Measurements from ENCODE around the gene ADGRB2.

Gene ADGRB2

GRCh38 chr1:31704271-31705079 is 59.7 kb downstream of the ADGRB2 start:
- H3K27me3 ChIP-seq (ENCODE audit: control insufficient read depth in 3 of 3, insufficient read depth in 3 of 3, low read depth in 1 of 3, low read length in 3 of 3), result peaks cover 0 to 77% (median 16%) of the 10 kb centered on the region in 3 experiments
- H3K14ac ChIP-seq (ENCODE audit: low read length), result no peak overlapping the region
- no peak overlapping the region for H2BK5ac ChIP-seq (ENCODE audit: low read length)
- H4K91ac ChIP-seq (ENCODE audit: low read depth, low read length, poor library complexity), result no peak overlapping the region
- H3K36me3 ChIP-seq (replicated peaks in 1 of 2; ENCODE audit: control insufficient read depth in 2 of 2, insufficient read depth in 2 of 2, low read length in 2 of 2), result no peaks in the 10 kb centered on the region
- peak overlapping the region; percentile 43 for H2AK5ac ChIP-seq (ENCODE audit: low read depth, low read length)
- H3K9ac ChIP-seq (ENCODE audit: low read depth, low read length, poor library complexity), result no peak overlapping the region
- H3K4me2 ChIP-seq (ENCODE audit: insufficient read depth, low read length, poor library complexity, severe bottlenecking), result peak overlapping the region; percentile 62
- WGBS, 2 donors (ENCODE audit: extremely low coverage in 2 of 2, insufficient read length in 2 of 2, insufficient replicate concordance in 1 of 2), result no CpG with 5 or more reads among the region's 19 CpGs
- H3K4ac ChIP-seq (ENCODE audit: low read length), result no peak overlapping the region
- H2BK120ac ChIP-seq (ENCODE audit: low read depth, low read length), result no peak overlapping the region
- no peak overlapping the region for H4K8ac ChIP-seq (ENCODE audit: low read depth, low read length)
- H3K18ac ChIP-seq (ENCODE audit: low read length), result peak overlapping the region; percentile 84
- H3K27ac ChIP-seq (replicated peaks; ENCODE audit: low read length), result no peak overlapping the region
- H3K23ac ChIP-seq (ENCODE audit: low read depth, low read length, poor library complexity), result no peak overlapping the region
- H3K4me3 ChIP-seq (ENCODE audit: low read length in 2 of 2), result no peak overlapping the region
- DNase-seq (ENCODE audit: low spot score), result no peak
- H3K9me3 ChIP-seq (replicated peaks in 1 of 2; ENCODE audit: control insufficient read depth in 2 of 2, insufficient read depth in 1 of 2, low read depth in 1 of 2, low read length in 2 of 2), result no peaks in the 10 kb centered on the region
- H2AFZ ChIP-seq (ENCODE audit: low read length), result no peak overlapping the region
- peak overlapping the region; percentile 23 for H2BK15ac ChIP-seq (ENCODE audit: low read length)
- H3K79me1 ChIP-seq (ENCODE audit: low read depth, low read length), result no peaks in the 10 kb centered on the region
- peaks cover 4 to 11% of the 10 kb centered on the region in 2 donors for H3K4me1 ChIP-seq (ENCODE audit: control insufficient read depth in 2 of 2, insufficient read depth in 1 of 2, low read depth in 1 of 2, low read length in 2 of 2)
- no peak overlapping the region for H2BK12ac ChIP-seq (ENCODE audit: low read length)

- Histone ChIP-seq H3K4me1 (ENCODE audit: control insufficient read depth in 2 of 2, insufficient read depth in 1 of 2, low read depth in 1 of 2, low read length in 2 of 2) (peaks cover 4 to 11% of the 10 kb centered on the region in 2 donors), H3K4me3 (ENCODE audit: low read length in 2 of 2) (no peak within 1 kb of the TSS), H3K18ac (ENCODE audit: low read length) (peak within 1 kb of the TSS; percentile 84), H3K4ac (ENCODE audit: low read length) (no peak within 1 kb of the TSS), H2BK5ac (ENCODE audit: low read length) (no peak within 1 kb of the TSS), H3K79me1 (ENCODE audit: low read depth, low read length) (no peaks in the 10 kb centered on the region), H4K8ac (ENCODE audit: low read depth, low read length) (no peak within 1 kb of the TSS), H3K36me3 (replicated peaks in 1 of 2; ENCODE audit: control insufficient read depth in 2 of 2, insufficient read depth in 2 of 2, low read length in 2 of 2) (no peaks in the 10 kb centered on the region), H3K4me2 (ENCODE audit: insufficient read depth, low read length, poor library complexity, severe bottlenecking) (peak within 1 kb of the TSS; percentile 62), H2BK12ac (ENCODE audit: low read length) (no peak within 1 kb of the TSS), H3K27ac (replicated peaks; ENCODE audit: low read length) (no peak within 1 kb of the TSS), H2AFZ (ENCODE audit: low read length) (peak within 1 kb of the TSS; percentile 49), H4K91ac (ENCODE audit: low read depth, low read length, poor library complexity) (no peak within 1 kb of the TSS), H3K9ac (ENCODE audit: low read depth, low read length, poor library complexity) (peak within 1 kb of the TSS; percentile 47), H3K14ac (ENCODE audit: low read length) (no peak within 1 kb of the TSS), H3K23ac (ENCODE audit: low read depth, low read length, poor library complexity) (peak within 1 kb of the TSS; percentile 12), H2BK120ac (ENCODE audit: low read depth, low read length) (no peak within 1 kb of the TSS), H3K9me3 (replicated peaks in 1 of 2; ENCODE audit: control insufficient read depth in 2 of 2, insufficient read depth in 1 of 2, low read depth in 1 of 2, low read length in 2 of 2) (no peaks in the 10 kb centered on the region), H3K27me3 (ENCODE audit: control insufficient read depth in 3 of 3, insufficient read depth in 3 of 3, low read depth in 1 of 3, low read length in 3 of 3) (peaks cover 0 to 72% (median 16%) of the 10 kb centered on the region in 3 experiments), H2AK5ac (ENCODE audit: low read depth, low read length) (peak within 1 kb of the TSS; percentile 43), H2BK15ac (ENCODE audit: low read length) (peak within 1 kb of the TSS; percentile 23)
- no CpG with 5 or more reads among the region's 40 CpGs for WGBS, 2 donors (ENCODE audit: extremely low coverage in 2 of 2, insufficient read length in 2 of 2, insufficient replicate concordance in 1 of 2)
- no peak for DNase-seq (ENCODE audit: low spot score)
Measured at GRCh38 chr1:31703431-31704270, 60.5 kb downstream of the ADGRB2 start, which contains the start of gene COL16A1. Gene COL16A1, minus strand, starts transcription at chr1:31704017. Its CDS starts 1,824 bp downstream, at chr1:31702193.

DNA sequence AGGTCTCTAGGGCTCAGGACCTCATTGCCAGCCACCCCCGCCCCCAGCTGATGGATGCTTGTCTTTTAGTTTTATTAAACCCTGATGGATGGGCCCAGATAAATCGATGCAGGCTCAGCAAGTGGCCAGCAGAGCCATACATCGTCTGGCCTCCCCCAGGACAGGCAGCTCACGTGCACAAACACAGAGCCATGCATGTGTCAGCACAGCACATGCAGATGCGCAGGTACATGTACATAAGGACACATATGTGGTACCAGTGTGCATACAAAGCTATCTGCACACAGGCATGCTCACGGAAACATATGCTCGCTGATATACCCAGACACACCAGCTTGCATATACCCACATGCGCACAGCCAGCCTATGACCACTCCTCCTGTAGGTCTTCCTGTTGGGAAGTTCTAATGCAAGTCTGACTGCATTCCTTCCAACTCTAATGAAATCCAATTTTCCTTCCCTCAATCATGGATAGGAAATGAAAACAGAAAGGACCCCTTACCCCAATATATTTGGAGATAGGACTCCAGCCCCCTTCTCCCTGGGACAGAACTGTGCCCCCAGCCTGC is 61.2 kb downstream of the ADGRB2 start:
- no peaks in the 10 kb centered on the region for H3K9me3 ChIP-seq (replicated peaks in 1 of 2; ENCODE audit: control insufficient read depth in 2 of 2, insufficient read depth in 1 of 2, low read depth in 1 of 2, low read length in 2 of 2)
- H2BK15ac ChIP-seq (ENCODE audit: low read length), result peak overlapping the region; percentile 2
- H2BK5ac ChIP-seq (ENCODE audit: low read length), result no peak overlapping the region
- H3K4me3 ChIP-seq (ENCODE audit: low read length in 2 of 2), result no peak overlapping the region
- no peak overlapping the region for H3K4me2 ChIP-seq (ENCODE audit: insufficient read depth, low read length, poor library complexity, severe bottlenecking)
- no peak overlapping the region for H4K91ac ChIP-seq (ENCODE audit: low read depth, low read length, poor library complexity)
- H3K14ac ChIP-seq (ENCODE audit: low read length), result no peak overlapping the region
- no peak overlapping the region for H2BK120ac ChIP-seq (ENCODE audit: low read depth, low read length)
- no peak overlapping the region for H3K4ac ChIP-seq (ENCODE audit: low read length)
- H3K36me3 ChIP-seq (replicated peaks in 1 of 2; ENCODE audit: control insufficient read depth in 2 of 2, insufficient read depth in 2 of 2, low read length in 2 of 2), result no peaks in the 10 kb centered on the region
- H2AK5ac ChIP-seq (ENCODE audit: low read depth, low read length), result no peak overlapping the region
- H3K18ac ChIP-seq (ENCODE audit: low read length), result no peak overlapping the region
- H3K27ac ChIP-seq (replicated peaks; ENCODE audit: low read length), result no peak overlapping the region
- H3K4me1 ChIP-seq (ENCODE audit: control insufficient read depth in 2 of 2, insufficient read depth in 1 of 2, low read depth in 1 of 2, low read length in 2 of 2), result peaks cover 0 to 9% of the 10 kb centered on the region in 2 donors
- no peak overlapping the region for H3K9ac ChIP-seq (ENCODE audit: low read depth, low read length, poor library complexity)
- no peak overlapping the region for H2AFZ ChIP-seq (ENCODE audit: low read length)
- H2BK12ac ChIP-seq (ENCODE audit: low read length), result no peak overlapping the region
- DNase-seq (ENCODE audit: low spot score), result no peak
- H3K79me1 ChIP-seq (ENCODE audit: low read depth, low read length), result no peaks in the 10 kb centered on the region
- WGBS, 2 donors (ENCODE audit: extremely low coverage in 2 of 2, insufficient read length in 2 of 2, insufficient replicate concordance in 1 of 2), result no CpG with 5 or more reads among the region's 8 CpGs
- peaks cover 0 to 69% (median 16%) of the 10 kb centered on the region in 3 experiments for H3K27me3 ChIP-seq (ENCODE audit: control insufficient read depth in 3 of 3, insufficient read depth in 3 of 3, low read depth in 1 of 3, low read length in 3 of 3)
- no peak overlapping the region for H4K8ac ChIP-seq (ENCODE audit: low read depth, low read length)
- H3K23ac ChIP-seq (ENCODE audit: low read depth, low read length, poor library complexity), result peak overlapping the region; percentile 12

Data from neuronal stem cell (in vitro differentiated cells).